NCI-H1417 (cell line): ENCODE measurements around the gene PLEKHG3.
"Not testable (repeated sequence)": the region's sequence is repeated elsewhere in the genome, so short reads cannot be mapped to it uniquely, and the experiment has no call there.

ENCODE experiments used
- DNase-seq, 3 experiments: peaks; one replicate each; lab custom pipeline; 2025; lab: John Stamatoyannopoulos, UW

The PLEKHG3 gene

DNA sequence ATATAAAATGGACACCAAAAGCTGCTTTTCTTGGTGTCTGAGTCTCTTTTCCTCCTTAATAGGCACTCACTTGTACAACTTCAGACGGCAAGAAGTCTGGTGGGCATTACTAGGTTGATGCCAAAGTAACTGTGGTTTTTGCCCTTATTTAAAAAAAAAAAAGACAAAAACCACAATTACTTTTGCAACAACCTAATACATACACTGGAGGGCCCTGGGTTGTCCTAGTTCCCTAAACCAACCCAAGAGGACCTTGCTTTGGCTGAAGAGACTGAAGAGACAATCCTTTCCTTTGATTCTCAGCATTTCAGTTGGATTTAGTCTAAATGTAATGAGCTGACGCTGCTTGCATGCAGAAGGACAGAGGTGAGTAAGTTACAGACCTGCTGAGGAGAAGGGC, 16.2 kb upstream of the PLEKHG3 start:
- no peak for DNase-seq

DNA sequence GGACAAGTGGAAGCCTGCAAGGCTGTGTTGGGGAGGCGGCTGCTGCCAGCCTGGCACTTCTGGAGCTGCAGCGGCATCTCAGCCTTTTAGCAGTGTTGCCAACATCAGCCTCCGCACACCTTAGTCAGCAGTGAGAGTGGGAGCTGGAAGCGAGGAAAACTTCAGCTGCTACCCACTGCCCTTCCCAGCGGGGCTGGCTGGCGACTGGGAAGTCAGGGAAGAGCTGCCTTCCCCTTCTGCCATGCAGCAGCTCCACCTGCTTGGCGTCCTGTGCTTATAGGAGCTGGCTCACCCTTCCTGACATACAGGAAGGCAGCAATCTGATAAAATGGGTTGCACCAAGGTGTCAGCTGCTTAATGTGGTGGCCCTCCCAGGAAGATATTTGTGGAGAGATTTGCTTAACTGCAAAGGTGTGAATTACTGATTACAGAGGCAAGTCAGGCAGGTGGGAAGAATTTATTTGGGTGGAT, 15.4 kb upstream of the PLEKHG3 start:
- peak in 2 of 3 experiments; percentile 2 to 44 for DNase-seq

- DNase-seq = no peak
These were observed 14.9 kb upstream of the PLEKHG3 start for GRCh38 chr14:64689289-64689688.

GRCh38 chr14:64690607-64691006, 13.6 kb upstream of the PLEKHG3 start:
- DNase-seq = not testable (repeated sequence)

- DNase-seq = no peak
These were observed 12.8 kb upstream of the PLEKHG3 start for GRCh38 chr14:64691376-64691775.

GRCh38 chr14:64692189-64692985, 11.8 kb upstream of the PLEKHG3 start:
- no peak for DNase-seq

DNA sequence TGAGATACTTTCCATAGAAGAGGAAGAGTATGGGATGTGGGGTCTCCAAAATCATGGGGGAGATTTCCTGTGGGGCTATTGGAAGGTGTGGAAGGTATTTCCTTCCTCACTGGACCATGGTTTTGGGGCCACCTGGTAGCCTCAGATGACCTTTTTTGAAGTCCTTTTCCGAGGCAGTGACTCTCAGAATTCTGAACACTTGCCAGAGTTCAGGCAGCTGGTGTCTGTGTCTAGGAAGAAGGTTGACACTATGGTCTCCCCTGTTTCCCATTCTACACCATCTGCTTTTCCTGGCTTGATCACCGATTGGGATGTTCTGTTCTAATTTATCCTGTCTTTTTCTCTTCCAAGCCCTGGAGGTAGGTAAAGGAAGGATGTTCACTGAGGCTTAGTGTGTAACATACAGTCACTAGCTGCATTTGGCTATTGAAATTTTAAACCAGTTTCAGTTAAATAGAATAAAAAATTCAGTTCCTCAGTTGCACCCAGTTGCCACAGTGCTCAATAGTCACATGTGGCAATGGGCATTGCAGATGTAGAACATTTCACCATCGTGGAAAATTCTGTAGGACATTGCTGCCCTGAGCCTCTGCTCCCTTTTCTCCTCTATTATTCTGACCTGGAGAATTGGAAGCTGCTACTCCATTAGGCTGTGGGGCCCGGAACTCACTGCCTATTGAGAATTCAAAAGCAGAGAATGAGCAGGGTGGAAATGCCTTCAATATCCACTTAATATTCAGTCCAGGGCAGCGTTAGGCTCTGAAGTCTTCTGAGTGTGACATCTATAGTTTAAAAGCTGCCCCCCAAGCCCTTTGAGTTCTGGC, 11.0 kb upstream of the PLEKHG3 start:
- no peak for DNase-seq

GRCh38 chr14:64693810-64694165, 10.4 kb upstream of the PLEKHG3 start:
- DNase-seq = peak in 2 of 3 experiments; percentile 2 to 20

- DNase-seq = no peak
These were observed 9.2 kb upstream of the PLEKHG3 start for GRCh38 chr14:64695071-64695470.

DNA sequence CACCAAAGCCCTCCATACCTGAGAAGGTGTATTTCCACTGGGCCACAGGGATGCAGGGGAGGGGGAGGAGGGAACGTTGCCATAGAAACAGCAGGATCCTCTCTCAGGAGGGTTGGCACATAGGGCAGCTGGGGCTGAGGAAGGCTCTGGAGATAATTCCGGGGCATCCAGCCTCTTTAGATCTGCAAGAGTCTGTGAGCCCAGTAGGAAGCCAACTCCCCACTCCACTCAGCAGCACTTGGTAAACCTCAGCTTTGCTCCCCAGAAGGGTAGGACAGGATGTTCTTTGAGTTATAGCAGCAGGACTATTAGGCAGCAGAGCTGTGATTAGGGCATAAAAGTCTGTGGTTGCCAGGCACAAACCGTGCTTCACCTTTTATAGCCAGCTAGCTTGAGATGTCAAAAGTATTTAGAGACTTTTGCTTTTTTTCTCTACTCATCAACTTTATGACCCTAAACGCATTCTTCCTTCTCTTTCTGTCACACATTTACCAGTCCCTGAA, 7.8 kb upstream of the PLEKHG3 start:
- peak; percentile 15 to 55 (median 28) for DNase-seq

- peak; percentile 14 to 82 (median 45) for DNase-seq
These were observed 5.3 kb upstream of the PLEKHG3 start for GRCh38 chr14:64698903-64699302.

DNA sequence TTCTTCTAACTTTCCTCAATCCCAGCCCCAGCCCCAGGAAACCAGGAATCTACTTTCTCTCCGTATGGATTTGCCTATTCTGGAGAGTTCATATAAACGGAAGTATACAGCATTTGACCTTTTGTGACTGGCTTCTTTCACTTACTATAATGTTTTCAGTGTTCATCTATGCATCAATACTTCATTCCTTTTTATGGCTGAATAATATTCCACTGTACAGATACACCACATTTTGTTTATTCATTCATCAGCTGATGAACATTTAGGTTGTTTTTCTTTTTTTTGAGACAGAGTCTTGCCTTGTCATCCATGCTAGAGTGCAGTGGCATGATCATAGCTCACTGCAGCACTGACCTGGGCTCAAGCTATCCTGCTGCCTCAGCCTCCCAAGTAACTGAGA, 3.9 kb upstream of the PLEKHG3 start:
- no peak for DNase-seq

- no peak for DNase-seq
These were observed 3.3 kb upstream of the PLEKHG3 start for GRCh38 chr14:64700894-64701293.

GRCh38 chr14:64701660-64702059, 2.6 kb upstream of the PLEKHG3 start:
- DNase-seq = peak in 1 of 3 experiments; percentile 15

- DNase-seq = peak in 2 of 3 experiments; percentile 7 to 61
These were observed 1.5 kb upstream of the PLEKHG3 start for GRCh38 chr14:64702493-64703394.

DNA sequence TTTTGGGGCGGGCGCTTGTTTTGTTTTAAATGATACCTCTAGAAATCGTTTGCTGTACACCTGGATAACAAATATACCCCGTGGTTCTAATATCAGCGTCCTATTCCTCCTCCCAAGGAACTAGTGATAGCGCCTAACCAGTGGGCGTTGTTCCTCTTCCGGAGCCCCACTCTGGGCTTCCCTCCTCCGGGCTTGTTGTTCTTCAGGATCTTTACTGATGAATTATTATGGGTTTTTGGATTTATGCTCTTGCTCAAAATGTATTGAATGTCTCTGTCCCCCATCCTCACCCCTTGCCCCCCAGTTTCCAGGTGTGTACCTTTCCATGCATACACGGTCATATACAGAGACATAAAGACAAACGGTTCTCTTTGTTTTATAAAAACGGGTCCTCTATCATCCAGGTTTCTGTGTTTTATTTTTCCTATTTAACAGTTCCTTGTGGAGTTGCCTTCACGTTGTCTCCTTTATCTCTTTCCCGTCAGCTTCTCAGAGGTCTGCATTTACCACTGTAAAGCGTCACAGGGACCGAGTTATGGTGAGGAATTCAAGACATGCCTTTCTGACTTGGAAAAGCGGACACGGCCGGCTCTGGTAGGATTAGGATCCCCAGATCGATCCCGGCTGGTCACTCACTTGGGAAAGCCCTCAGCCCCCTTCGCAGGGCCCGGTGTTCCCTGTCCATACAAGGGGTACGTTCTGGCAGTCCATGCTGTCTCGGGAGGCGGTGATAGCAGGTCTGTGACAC, 655 bp upstream of the PLEKHG3 start:
- DNase-seq = peak; percentile 32 to 62 (median 48)

DNA sequence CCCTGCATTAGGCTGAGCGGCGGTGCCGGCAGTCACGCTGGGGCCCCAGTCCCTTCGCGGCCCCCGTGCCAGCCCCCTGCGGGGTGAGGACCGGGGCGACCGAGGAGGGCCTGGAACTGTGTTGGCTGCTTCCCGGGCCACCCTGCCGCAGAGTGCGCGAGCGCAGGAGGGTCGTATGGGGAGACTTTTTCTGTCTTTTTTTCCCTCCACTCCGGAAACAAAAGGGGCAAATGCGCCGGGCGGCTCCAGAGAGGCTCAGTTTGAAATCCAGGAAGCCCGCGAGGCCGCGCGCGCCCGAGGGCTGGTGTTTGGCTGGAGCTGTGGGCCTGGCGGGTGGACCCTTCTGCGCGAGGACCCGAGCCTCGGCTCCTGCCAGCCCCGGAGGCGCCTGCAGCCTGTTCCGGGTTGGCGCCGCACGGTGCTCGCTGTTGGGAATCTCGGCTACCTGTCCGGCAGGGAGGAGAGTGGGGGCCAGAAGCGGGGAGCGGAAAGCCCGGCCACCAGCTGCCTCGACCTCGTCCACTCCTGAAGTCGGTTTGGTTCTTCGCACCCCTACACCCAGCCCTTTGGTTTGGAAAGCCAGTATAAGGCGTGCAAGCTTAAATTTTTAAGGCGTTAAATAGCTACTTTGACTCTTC, 638 bp downstream of the PLEKHG3 start:
- DNase-seq = peak in 2 of 3 experiments; percentile 68 to 70

GRCh38 chr14:64705381-64706118, 1.3 kb downstream of the PLEKHG3 start:
- peak in 2 of 3 experiments; percentile 37 to 56 for DNase-seq

DNA sequence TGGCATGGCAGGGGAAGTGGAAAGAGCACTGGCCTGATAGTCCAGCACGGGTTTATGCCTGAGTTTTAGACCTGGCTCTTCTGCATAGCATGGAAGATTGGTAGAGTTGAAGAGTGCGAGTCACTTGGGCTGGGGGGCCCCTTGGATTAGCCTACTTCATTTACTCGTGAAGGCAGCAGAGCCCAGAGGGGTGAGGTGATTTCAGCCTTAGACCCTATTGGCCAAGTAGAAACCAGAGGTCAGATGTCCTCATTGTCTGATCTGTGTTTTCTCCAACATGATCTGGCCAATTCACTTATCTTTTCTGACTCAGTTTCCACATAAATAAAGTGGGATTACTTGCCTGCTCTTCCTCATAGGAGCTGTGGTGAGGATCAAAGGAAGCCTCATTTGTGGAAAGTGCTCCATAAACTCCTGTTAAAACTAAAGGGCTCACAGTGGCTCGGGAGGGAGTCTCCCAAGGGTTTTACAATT, 1.9 kb downstream of the PLEKHG3 start:
- DNase-seq = no peak
